BLaER1 treated with 17β-estradiol and CSF1 and Interleukin-3, amounts not matched to agents 10 nM and 100 nM (cell line): ENCODE measurements around the gene TENT5A.

Source experiments
- H3K27ac ChIP-seq, 11 experiments: shearing (Covaris generic); formaldehyde crosslinking; 2 replicates each; pipeline ENCODE4 v1.8.1; 2022
- H3K27me3 ChIP-seq, 11 experiments: shearing (Covaris generic); formaldehyde crosslinking; 2 replicates each; pipeline ENCODE4 v1.8.1; 2022
- H3K36me3 ChIP-seq, 11 experiments: shearing (Covaris generic); formaldehyde crosslinking; 2 replicates each; pipeline ENCODE4 v1.8.1; 2022
- H3K4me1 ChIP-seq, 10 experiments: shearing (Covaris generic); formaldehyde crosslinking; 2 replicates each; pipeline ENCODE4 v1.8.1; 2022
- H3K4me2 ChIP-seq, 11 experiments: shearing (Covaris generic); formaldehyde crosslinking; 2 replicates each; pipeline ENCODE4 v1.8.1; 2022
- H3K4me3 ChIP-seq, 10 experiments: shearing (Covaris generic); formaldehyde crosslinking; 2 replicates each; pipeline ENCODE4 v1.8.1; 2022
- H3K9ac ChIP-seq, 11 experiments: shearing (Covaris generic); formaldehyde crosslinking; 2 replicates each; pipeline ENCODE4 v1.8.1; 2022
- H3K9me3 ChIP-seq, 11 experiments: shearing (Covaris generic); formaldehyde crosslinking; replicated peaks in 1 of 11; 2 replicates each; pipeline ENCODE4 v1.8.1; 2022
- H4K20me1 ChIP-seq, 11 experiments: shearing (Covaris generic); formaldehyde crosslinking; 2 replicates each; pipeline ENCODE4 v1.8.1; 2022
- Cebpa-rat ChIP-seq, 11 experiments: shearing (Covaris generic); IDR thresholded peaks; 2 replicates each; pipeline ENCODE4 v1.8.1; 2022

TENT5A gene

GRCh38 chr6:81764531-81764930 lies 12.1 kb upstream of the TENT5A start:
- no peaks in the 10 kb centered on the region for H3K36me3 ChIP-seq
- peaks cover 0 to 21% (median 11%) of the 10 kb centered on the region in 10 experiments; a peak in 14 of 20 replicates for H3K4me1 ChIP-seq
- no peaks in the 10 kb centered on the region for H4K20me1 ChIP-seq
- no peak overlapping the region for H3K9ac ChIP-seq
- no peak overlapping the region for H3K4me2 ChIP-seq
- no peak overlapping the region for H3K4me3 ChIP-seq
- H3K27me3 ChIP-seq, result no peaks in the 10 kb centered on the region
- no peak overlapping the region for H3K27ac ChIP-seq
- TF ChIP-seq Cebpa-rat (IDR thresholded peaks at IDR 0.05), result no peak
- H3K9me3 ChIP-seq, result no peaks in the 10 kb centered on the region

- Histone ChIP-seq H3K9ac (no peak overlapping the region), H3K4me1 (peaks cover 0 to 21% (median 11%) of the 10 kb centered on the region in 10 experiments; a peak in 14 of 20 replicates), H3K9me3 (no peaks in the 10 kb centered on the region), H3K27ac (no peak overlapping the region), H3K4me3 (no peak overlapping the region), H3K36me3 (no peaks in the 10 kb centered on the region), H3K27me3 (no peaks in the 10 kb centered on the region), H4K20me1 (no peaks in the 10 kb centered on the region), H3K4me2 (no peak overlapping the region)
- no peak for TF ChIP-seq Cebpa-rat (IDR thresholded peaks at IDR 0.05)
These were observed 11.5 kb upstream of the TENT5A start for GRCh38 chr6:81763968-81764367.

- no peak for TF ChIP-seq Cebpa-rat (IDR thresholded peaks at IDR 0.05)
- Histone ChIP-seq H3K4me2 (no peak overlapping the region), H3K4me1 (peaks cover 0 to 21% (median 11%) of the 10 kb centered on the region in 10 experiments; a peak in 14 of 20 replicates), H3K9me3 (no peaks in the 10 kb centered on the region), H3K9ac (no peak overlapping the region), H4K20me1 (no peaks in the 10 kb centered on the region), H3K36me3 (no peaks in the 10 kb centered on the region), H3K27me3 (no peaks in the 10 kb centered on the region), H3K4me3 (no peak overlapping the region), H3K27ac (no peak overlapping the region)
These were observed 10.6 kb upstream of the TENT5A start for GRCh38 chr6:81763051-81763450.

- Histone ChIP-seq H3K4me1 (peaks cover 0 to 19% (median 11%) of the 10 kb centered on the region in 10 experiments; a peak in 14 of 20 replicates), H3K9ac (no peak overlapping the region), H3K36me3 (no peaks in the 10 kb centered on the region)
These were observed 10.1 kb upstream of the TENT5A start for GRCh38 chr6:81762606-81763005.

GRCh38 chr6:81762132-81762531 lies 9.7 kb upstream of the TENT5A start:
- H3K27ac ChIP-seq, result no peak overlapping the region
- no peak overlapping the region for H3K4me3 ChIP-seq
- H3K9ac ChIP-seq, result no peak overlapping the region
- peaks cover 0 to 14% (median 8%) of the 10 kb centered on the region in 10 experiments; a peak in 14 of 20 replicates for H3K4me1 ChIP-seq
- no peaks in the 10 kb centered on the region for H3K36me3 ChIP-seq
- H3K9me3 ChIP-seq, result no peaks in the 10 kb centered on the region
- TF ChIP-seq Cebpa-rat (IDR thresholded peaks at IDR 0.05), result no peak
- no peaks in the 10 kb centered on the region for H3K27me3 ChIP-seq
- no peak overlapping the region for H3K4me2 ChIP-seq
- H4K20me1 ChIP-seq, result no peaks in the 10 kb centered on the region

More at GRCh38 chr6:81762606-81763005, 10.1 kb upstream of the TENT5A start:
- Histone ChIP-seq H3K27ac (no peak overlapping the region), H4K20me1 (no peaks in the 10 kb centered on the region), H3K27me3 (no peaks in the 10 kb centered on the region), H3K4me2 (no peak overlapping the region), H3K4me3 (no peak overlapping the region), H3K9me3 (no peaks in the 10 kb centered on the region)
- TF ChIP-seq Cebpa-rat (IDR thresholded peaks at IDR 0.05), result no peak

- no peak overlapping the region for H3K4me2 ChIP-seq
These were observed 8.7 kb upstream of the TENT5A start for GRCh38 chr6:81761197-81761596.

GRCh38 chr6:81759782-81760181 lies 7.3 kb upstream of the TENT5A start:
- no peak for TF ChIP-seq Cebpa-rat (IDR thresholded peaks at IDR 0.05)
- H4K20me1 ChIP-seq, result no peaks in the 10 kb centered on the region
- no peak overlapping the region for H3K27ac ChIP-seq
- H3K4me1 ChIP-seq, result no peaks in the 10 kb centered on the region
- H3K9me3 ChIP-seq, result no peaks in the 10 kb centered on the region
- H3K4me2 ChIP-seq, result no peak overlapping the region
- H3K9ac ChIP-seq, result no peak overlapping the region
- no peaks in the 10 kb centered on the region for H3K27me3 ChIP-seq
- no peaks in the 10 kb centered on the region for H3K36me3 ChIP-seq
- no peak overlapping the region for H3K4me3 ChIP-seq

More at GRCh38 chr6:81761197-81761596, 8.7 kb upstream of the TENT5A start:
- H3K4me1 ChIP-seq, result peaks cover 0 to 5% (median 2%) of the 10 kb centered on the region in 10 experiments; a peak in 9 of 20 replicates
- no peak overlapping the region for H3K4me3 ChIP-seq
- TF ChIP-seq Cebpa-rat (IDR thresholded peaks at IDR 0.05), result no peak
- no peak overlapping the region for H3K27ac ChIP-seq
- no peak overlapping the region for H3K9ac ChIP-seq
- no peaks in the 10 kb centered on the region for H3K27me3 ChIP-seq
- H4K20me1 ChIP-seq, result no peaks in the 10 kb centered on the region
- no peaks in the 10 kb centered on the region for H3K36me3 ChIP-seq
- no peaks in the 10 kb centered on the region for H3K9me3 ChIP-seq

GRCh38 chr6:81758221-81758620 lies 5.7 kb upstream of the TENT5A start:
- no peak for TF ChIP-seq Cebpa-rat (IDR thresholded peaks at IDR 0.05)
- Histone ChIP-seq H3K4me3 (no peak overlapping the region), H3K4me2 (no peak overlapping the region), H3K27ac (no peak overlapping the region), H3K9ac (no peak overlapping the region), H3K9me3 (peaks cover 2 to 11% (median 7%) of the 10 kb centered on the region in 11 experiments; a peak in 20 of 22 replicates), H3K36me3 (no peaks in the 10 kb centered on the region), H3K27me3 (no peaks in the 10 kb centered on the region), H4K20me1 (no peaks in the 10 kb centered on the region), H3K4me1 (no peaks in the 10 kb centered on the region)

- Histone ChIP-seq H4K20me1 (no peaks in the 10 kb centered on the region), H3K27me3 (no peaks in the 10 kb centered on the region), H3K4me2 (no peak overlapping the region), H3K27ac (no peak overlapping the region), H3K36me3 (no peaks in the 10 kb centered on the region), H3K9ac (no peak overlapping the region), H3K4me3 (no peak overlapping the region), H3K4me1 (no peaks in the 10 kb centered on the region), H3K9me3 (peaks cover 14 to 26% (median 23%) of the 10 kb centered on the region in 11 experiments; a peak in 21 of 22 replicates)
- no peak for TF ChIP-seq Cebpa-rat (IDR thresholded peaks at IDR 0.05)
These were observed 4.2 kb upstream of the TENT5A start for GRCh38 chr6:81756690-81757089.

- H3K4me2 ChIP-seq, result no peak overlapping the region
- no peaks in the 10 kb centered on the region for H3K27me3 ChIP-seq
- no peaks in the 10 kb centered on the region for H4K20me1 ChIP-seq
- no peak overlapping the region for H3K9ac ChIP-seq
- peaks cover 14 to 31% (median 27%) of the 10 kb centered on the region in 11 experiments; a peak in 21 of 22 replicates for H3K9me3 ChIP-seq
- H3K27ac ChIP-seq, result no peak overlapping the region
- H3K36me3 ChIP-seq, result no peaks in the 10 kb centered on the region
- no peaks in the 10 kb centered on the region for H3K4me1 ChIP-seq
- TF ChIP-seq Cebpa-rat (IDR thresholded peaks at IDR 0.05), result no peak
- H3K4me3 ChIP-seq, result no peak overlapping the region
These were observed 3.1 kb upstream of the TENT5A start for GRCh38 chr6:81755551-81755950.
